HCT116 (cell line): ENCODE measurements around the gene ADD3. TPM values are rescaled to one million over a fixed set of nuclear protein-coding genes. Genes with fewer than 3 reads are reported as not detected.

ENCODE experiments used
- ATAC-seq: fragments of 200-7000 bp; cut with Tn5 transposase; 2 replicates; pipeline ENCODE4 v1.9.1; 2020; ENCODE audit warnings: mild to moderate bottlenecking, moderate library complexity
- BruUV-seq: library from RNA; stranded (reverse); fragments of 400-500 nt; replicated peaks from 2 replicates; lab custom pipeline; 2021; lab: Mats Ljungman, UMichigan
- CTCF ChIA-PET: fragments of 300-600 bp; sonication (Branson Sonifier 250); formaldehyde crosslinking; loops from one replicate; lab custom pipeline; 2021; ENCODE audit warnings: antibody characterized with exemption; lab: Charles Lee
- POLR2A ChIA-PET: fragments of 300-600, 350-600 bp; sonication (Branson Sonifier 250); formaldehyde crosslinking; loops from one replicate; lab custom pipeline; 2021; ENCODE audit warnings: antibody characterized with exemption; lab: Charles Lee
- RAD21 ChIA-PET, 2 experiments: fragments of 300-600 bp; sonication (Branson Sonifier 250); formaldehyde crosslinking; loops; one replicate each; lab custom pipeline; 2023; ENCODE audit warnings: low total read pairs in 2 of 2; ENCODE audit not compliant: uncharacterized antibody in 2 of 2, unreplicated experiment in 2 of 2, low non-redundant PET in 1 of 2; lab: Charles Lee
- DNase-seq: peaks from one replicate; pipeline ENCODE4 v3.0.0-alpha.2; 2010; ENCODE audit warnings: low read depth, low spot score
- H2AFZ ChIP-seq: fragments of 200-600 bp; shearing (Covaris generic), sonication (generic); 2 replicates; pipeline ENCODE4 v1.6.1; 2017; ENCODE audit warnings: low read depth, mixed run types, mixed read lengths, antibody characterized with exemption, low read length; ENCODE audit not compliant: poor library complexity, severe bottlenecking
- H3K27ac ChIP-seq: 2 replicates; pipeline ENCODE4 v1.5.1; 2012; ENCODE audit warnings: low read depth, low read length
- H3K27me3 ChIP-seq: fragments of 200-600 bp; sonication (generic); 2 replicates; pipeline ENCODE4 v1.6.1; 2016; ENCODE audit warnings: mixed run types, low read length, mixed read lengths; ENCODE audit not compliant: insufficient read depth
- H3K36me3 ChIP-seq, 2 experiments: fragments of 200-500 bp in 1 of 2; fragments of 200-600 bp in 1 of 2; sonication (Bioruptor generic) in 1 of 2; sonication (generic) in 1 of 2; 2 replicates each; pipeline versions ENCODE4 v1.5.1 to v1.6.1; 2014 to 2016; ENCODE audit warnings: low read length in 2 of 2, inconsistent platforms in 1 of 2, mixed read lengths in 1 of 2, mixed run types in 1 of 2; ENCODE audit not compliant: insufficient read depth in 2 of 2, control insufficient read depth in 1 of 2
- H3K4me1 ChIP-seq, 2 experiments: fragments of 200-600 bp in 1 of 2; sonication (generic) in 1 of 2; 2 replicates each; pipeline versions ENCODE4 v1.5.1 to v1.6.1; 2012 to 2017; ENCODE audit warnings: low read length in 2 of 2, inconsistent platforms in 1 of 2, mild to moderate bottlenecking in 1 of 2, mixed read lengths in 1 of 2, mixed run types in 1 of 2, moderate library complexity in 1 of 2; ENCODE audit not compliant: insufficient read depth in 2 of 2, control insufficient read depth in 1 of 2
- H3K4me2 ChIP-seq: fragments of 200-600 bp; sonication (generic); 2 replicates; pipeline ENCODE4 v1.6.1; 2017; ENCODE audit warnings: mixed run types, low read length, mixed read lengths
- H3K4me3 ChIP-seq, 2 experiments: fragments of 200-600 bp in 1 of 2; sonication (generic) in 1 of 2; replicated peaks in 1 of 2; 2 replicates each; pipeline ENCODE4 v1.5.1; 2011 to 2016; ENCODE audit warnings: low read length in 2 of 2, control low read depth in 1 of 2, low read depth in 1 of 2, mild to moderate bottlenecking in 1 of 2, mixed read lengths in 1 of 2, mixed run types in 1 of 2
- H3K79me2 ChIP-seq: fragments of 200-600 bp; sonication (generic); 2 replicates; pipeline ENCODE4 v1.6.1; 2017; ENCODE audit warnings: mild to moderate bottlenecking, mixed run types, low read length, moderate library complexity, mixed read lengths; ENCODE audit not compliant: insufficient read depth
- H3K9ac ChIP-seq: fragments of 200-600 bp; sonication (generic); 2 replicates; pipeline ENCODE4 v1.6.1; 2016; ENCODE audit warnings: low read length, mixed read lengths
- H3K9me2 ChIP-seq: fragments of 200-600 bp; sonication (generic), shearing (Covaris generic); 2 replicates; pipeline ENCODE4 v1.6.1; 2017; ENCODE audit warnings: mixed run types, mild to moderate bottlenecking, moderate library complexity; ENCODE audit not compliant: insufficient read depth
- H3K9me3 ChIP-seq, 2 experiments: fragments of 200-500 bp in 1 of 2; fragments of 200-600 bp in 1 of 2; sonication (Bioruptor generic) in 1 of 2; sonication (generic) in 1 of 2; 2 replicates each; pipeline ENCODE4 v1.6.1; 2014 to 2017; ENCODE audit warnings: low read length in 2 of 2, mixed read lengths in 2 of 2, inconsistent platforms in 1 of 2, low read depth in 1 of 2, mild to moderate bottlenecking in 1 of 2, mixed run types in 1 of 2, moderate library complexity in 1 of 2; ENCODE audit not compliant: control insufficient read depth in 1 of 2, insufficient read depth in 1 of 2
- H4K20me1 ChIP-seq: fragments of 200-600 bp; sonication (generic), shearing (Covaris generic); 2 replicates; pipeline ENCODE4 v1.6.1; 2017; ENCODE audit warnings: mixed run types, mild to moderate bottlenecking, moderate library complexity; ENCODE audit not compliant: insufficient read depth
- CEBPB ChIP-seq: IDR thresholded peaks from 2 replicates; pipeline ENCODE4 v1.6.1; 2012; ENCODE audit warnings: low read depth
- ELF1 ChIP-seq: IDR thresholded peaks from 2 replicates; pipeline ENCODE4 v1.6.1; 2012; ENCODE audit warnings: low read depth, borderline replicate concordance
- EZH2 ChIP-seq: fragments of 200-600 bp; sonication (generic); IDR thresholded peaks from 2 replicates; pipeline ENCODE4 v1.6.1; 2017; ENCODE audit warnings: antibody characterized with exemption, mixed run types
- POLR2A ChIP-seq: IDR thresholded peaks from 2 replicates; pipeline ENCODE4 v1.7.0; 2011; ENCODE audit warnings: borderline replicate concordance; ENCODE audit not compliant: insufficient read depth, insufficient read length; ENCODE audit errors: extremely low read depth
- POLR2AphosphoS5 ChIP-seq: IDR thresholded peaks from 2 replicates; pipeline ENCODE4 v1.6.1; 2011; ENCODE audit warnings: mild to moderate bottlenecking, low read depth, low read length, moderate library complexity
- RAD21 ChIP-seq: IDR thresholded peaks from 2 replicates; pipeline ENCODE4 v1.6.1; 2012; ENCODE audit warnings: low read depth, mild to moderate bottlenecking
- TCF7L2 ChIP-seq: IDR thresholded peaks from 2 replicates; pipeline ENCODE4 v1.7.0; 2011; ENCODE audit warnings: borderline replicate concordance, inconsistent platforms; ENCODE audit not compliant: insufficient read depth, insufficient read length; ENCODE audit errors: extremely low read depth
- ZNF274 ChIP-seq: fragments of 200-500 bp; sonication (Bioruptor generic); IDR thresholded peaks from 2 replicates; pipeline ENCODE4 v1.6.1; 2014; ENCODE audit warnings: mild to moderate bottlenecking, low read depth, low read length, inconsistent platforms
- intact Hi-C: fragments of 100-400 bp; cut with micrococcal nuclease; formaldehyde crosslinking; loops from 2 replicates; pipeline ENCODE4 v1.10.0; 2022
- total RNA-seq: library from RNA; stranded (reverse); gene quantifications from one replicate; pipeline ENCODE4 v1.2.1, GENCODE V29; 2021; ENCODE audit not compliant: unreplicated experiment
- TF ChIP-seq, protein P1 (sequence below): IDR thresholded peaks from 2 replicates; pipeline ENCODE4 v1.6.1; 2012
- TF ChIP-seq, protein P2 (sequence below): IDR thresholded peaks from 2 replicates; pipeline ENCODE4 v1.6.1; 2011; ENCODE audit warnings: mild to moderate bottlenecking, low read length, moderate library complexity; ENCODE audit not compliant: insufficient replicate concordance; ENCODE audit errors: extremely low read depth
- TF ChIP-seq, protein P3 (sequence below): IDR thresholded peaks from 2 replicates; pipeline ENCODE4 v1.6.1; 2012

Gene ADD3
- total RNA-seq, 1 experiment from 2014 or later = 41.1 TPM

DNA sequence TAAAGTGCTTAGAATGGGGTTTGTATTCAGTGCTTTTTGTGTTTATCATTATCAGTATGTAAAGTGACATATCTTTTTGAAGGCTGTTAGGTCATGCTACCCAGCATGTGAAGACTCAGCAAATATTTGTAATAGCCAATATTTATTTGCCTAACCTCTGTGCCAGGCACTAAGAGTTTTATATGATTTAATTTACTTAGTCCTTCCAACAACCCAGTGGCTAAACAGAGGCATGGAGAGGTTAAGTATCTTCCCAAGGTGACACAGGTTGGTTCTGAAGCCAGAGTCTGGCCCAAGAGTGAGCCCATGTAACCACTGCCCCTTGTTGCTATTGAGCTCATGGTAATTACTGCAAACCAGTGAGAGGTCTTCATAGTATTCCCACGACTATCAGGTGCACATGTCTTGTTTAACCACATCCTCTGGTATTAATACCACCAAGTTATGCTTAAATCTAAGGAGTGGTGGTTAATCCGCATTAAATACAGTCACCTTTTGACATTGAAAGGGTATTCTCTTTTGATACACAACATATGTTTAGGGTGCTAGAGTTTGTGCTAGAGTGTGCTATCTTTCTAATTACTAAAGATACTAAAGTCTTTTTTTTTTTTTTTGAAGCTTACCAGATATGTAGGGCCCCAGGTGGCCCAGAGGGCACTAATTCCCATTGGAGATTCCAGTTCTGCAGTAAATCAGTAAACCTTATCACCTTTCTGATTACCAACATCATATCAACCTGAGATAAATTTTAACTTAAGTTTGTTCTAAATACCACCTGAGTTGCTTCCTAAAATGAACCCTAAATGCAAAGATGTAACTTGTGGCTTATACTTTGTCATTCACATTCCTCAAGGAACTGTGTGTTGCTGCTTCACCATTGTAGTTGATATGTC is 2.9 kb downstream of the ADD3 start:
- H2AFZ ChIP-seq = no peak overlapping the region
- H3K9ac ChIP-seq = no peak overlapping the region
- H3K4me2 ChIP-seq = peak overlapping the region; percentile 86; the same call in 1 of the 2 replicates
- H3K9me3 ChIP-seq = no peaks in the 10 kb centered on the region
- no peak for ATAC-seq
- BruUV-seq = no TSS peak
- no peaks in the 10 kb centered on the region for H4K20me1 ChIP-seq
- H3K27ac ChIP-seq = no peak overlapping the region
- RAD21 ChIA-PET = no interaction called here
- H3K9me2 ChIP-seq = no peaks in the 10 kb centered on the region
- no peak for TF ChIP-seq ELF1
- CTCF ChIA-PET = no interaction called here
- no peaks in the 10 kb centered on the region for H3K27me3 ChIP-seq
- intact Hi-C loops = no loop called here
- H3K36me3 ChIP-seq = no peaks in the 10 kb centered on the region
- no peak overlapping the region for H3K4me3 ChIP-seq
- peaks cover 29 to 62% of the 10 kb centered on the region in 2 experiments for H3K4me1 ChIP-seq
- POLR2A ChIA-PET = no interaction called here
- DNase-seq = no peak
- peaks cover 33% of the 10 kb centered on the region for H3K79me2 ChIP-seq

DNA sequence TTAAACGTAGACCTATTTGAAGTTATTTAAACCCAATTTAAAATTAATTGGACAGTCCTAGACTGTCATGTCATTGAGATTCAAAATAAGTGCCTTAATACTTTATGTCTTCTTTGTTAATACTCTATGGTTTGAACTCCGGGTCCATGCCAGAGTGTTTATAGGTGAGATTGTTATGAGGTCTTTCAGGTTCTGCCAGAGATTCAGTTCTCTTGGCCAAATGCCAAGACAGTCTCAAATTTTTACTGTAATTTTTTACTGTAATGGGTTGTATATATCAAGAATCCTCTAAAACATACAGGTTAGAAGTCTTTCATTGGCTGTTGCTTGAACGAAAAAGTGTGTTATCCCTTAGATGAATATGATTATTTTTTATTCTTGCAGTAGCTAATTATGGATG is 3.9 kb downstream of the ADD3 start:
- Histone ChIP-seq H3K27ac (no peak overlapping the region), H3K4me3 (no peak overlapping the region), H3K4me1 (peaks cover 29 to 57% of the 10 kb centered on the region in 2 experiments)
- BruUV-seq = no TSS peak
- TF ChIP-seq TCF7L2 (no peak), POLR2A (no peak), RAD21 (no peak), POLR2AphosphoS5 (no peak), EZH2 (no peak), CEBPB (no peak), ZNF274 (no peak)
- TF ChIP-seq, protein P1, sequence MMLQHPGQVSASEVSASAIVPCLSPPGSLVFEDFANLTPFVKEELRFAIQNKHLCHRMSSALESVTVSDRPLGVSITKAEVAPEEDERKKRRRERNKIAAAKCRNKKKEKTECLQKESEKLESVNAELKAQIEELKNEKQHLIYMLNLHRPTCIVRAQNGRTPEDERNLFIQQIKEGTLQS = no peak
- TF ChIP-seq, protein P2, sequence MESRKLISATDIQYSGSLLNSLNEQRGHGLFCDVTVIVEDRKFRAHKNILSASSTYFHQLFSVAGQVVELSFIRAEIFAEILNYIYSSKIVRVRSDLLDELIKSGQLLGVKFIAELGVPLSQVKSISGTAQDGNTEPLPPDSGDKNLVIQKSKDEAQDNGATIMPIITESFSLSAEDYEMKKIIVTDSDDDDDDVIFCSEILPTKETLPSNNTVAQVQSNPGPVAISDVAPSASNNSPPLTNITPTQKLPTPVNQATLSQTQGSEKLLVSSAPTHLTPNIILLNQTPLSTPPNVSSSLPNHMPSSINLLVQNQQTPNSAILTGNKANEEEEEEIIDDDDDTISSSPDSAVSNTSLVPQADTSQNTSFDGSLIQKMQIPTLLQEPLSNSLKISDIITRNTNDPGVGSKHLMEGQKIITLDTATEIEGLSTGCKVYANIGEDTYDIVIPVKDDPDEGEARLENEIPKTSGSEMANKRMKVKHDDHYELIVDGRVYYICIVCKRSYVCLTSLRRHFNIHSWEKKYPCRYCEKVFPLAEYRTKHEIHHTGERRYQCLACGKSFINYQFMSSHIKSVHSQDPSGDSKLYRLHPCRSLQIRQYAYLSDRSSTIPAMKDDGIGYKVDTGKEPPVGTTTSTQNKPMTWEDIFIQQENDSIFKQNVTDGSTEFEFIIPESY = no peak
- TF ChIP-seq, protein P3, sequence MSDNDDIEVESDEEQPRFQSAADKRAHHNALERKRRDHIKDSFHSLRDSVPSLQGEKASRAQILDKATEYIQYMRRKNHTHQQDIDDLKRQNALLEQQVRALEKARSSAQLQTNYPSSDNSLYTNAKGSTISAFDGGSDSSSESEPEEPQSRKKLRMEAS = no peak
- TF ChIP-seq, all 23 proteins: peak for 0
- POLR2A ChIA-PET = no interaction called here
- Histone ChIP-seq H3K27me3 (no peaks in the 10 kb centered on the region), H3K79me2 (peaks cover 33% of the 10 kb centered on the region), H3K9me2 (no peaks in the 10 kb centered on the region), H2AFZ (no peak overlapping the region), H3K36me3 (no peaks in the 10 kb centered on the region), H3K4me2 (no peak overlapping the region), H3K9me3 (no peaks in the 10 kb centered on the region), H3K9ac (no peak overlapping the region), H4K20me1 (no peaks in the 10 kb centered on the region)
- intact Hi-C loops = no loop called here
- no peak for DNase-seq
- CTCF ChIA-PET = no interaction called here
- RAD21 ChIA-PET = no interaction called here
- ATAC-seq = no peak
